Panc1 (cell line): ENCODE results near the gene HLA-DRA. TPM values are rescaled to one million over a fixed set of nuclear protein-coding genes. Genes with fewer than 3 reads are reported as not detected.

Source experiments
- ATAC-seq: fragments of 200-7000 bp; cut with Tn5 transposase; 2 replicates; pipeline ENCODE4 v1.9.1; 2020; ENCODE audit warnings: mild to moderate bottlenecking, moderate library complexity
- BruUV-seq: library from RNA; stranded (reverse); fragments of 400-500 nt; replicated peaks from 2 replicates; lab custom pipeline; 2021; lab: Mats Ljungman, UMichigan
- CTCF ChIA-PET: fragments of 300-600 bp; sonication (Branson Sonifier 250); formaldehyde crosslinking; loops from one replicate; lab custom pipeline; 2022; ENCODE audit warnings: antibody characterized with exemption; lab: Charles Lee
- POLR2A ChIA-PET: fragments of 300-600 bp; sonication (Branson Sonifier 250); formaldehyde crosslinking; loops from one replicate; lab custom pipeline; 2022; ENCODE audit warnings: antibody characterized with exemption; lab: Charles Lee
- DNase-seq: peaks from one replicate; pipeline ENCODE4 v3.0.0-alpha.2; 2010; ENCODE audit warnings: low read depth, low spot score
- H3K27ac ChIP-seq: 2 replicates; pipeline ENCODE4 v1.5.1; 2011; ENCODE audit warnings: mild to moderate bottlenecking, low read length, inconsistent platforms
- H3K27me3 ChIP-seq: fragments of 200-500 bp; sonication (Bioruptor generic); 2 replicates; pipeline ENCODE4 v1.6.0; 2014; ENCODE audit warnings: low read length, inconsistent platforms; ENCODE audit not compliant: control insufficient read depth, insufficient read depth
- H3K36me3 ChIP-seq: fragments of 200-500 bp; sonication (Bioruptor generic); 2 replicates; pipeline ENCODE4 v1.5.1; 2014; ENCODE audit warnings: inconsistent platforms, mild to moderate bottlenecking, low read length, moderate library complexity; ENCODE audit not compliant: control insufficient read depth, insufficient read depth
- H3K4me1 ChIP-seq: 2 replicates; pipeline ENCODE4 v1.5.1; 2011; ENCODE audit warnings: inconsistent platforms, mild to moderate bottlenecking, low read length, moderate library complexity; ENCODE audit not compliant: control insufficient read depth, insufficient read depth
- H3K4me3 ChIP-seq, 2 experiments: 2 replicates each; pipeline ENCODE4 v1.5.1; 2011 to 2012; ENCODE audit warnings: low read depth in 2 of 2, low read length in 2 of 2, mild to moderate bottlenecking in 2 of 2, inconsistent platforms in 1 of 2, moderate library complexity in 1 of 2
- H3K9me3 ChIP-seq: fragments of 200-500 bp; sonication (Bioruptor generic); 2 replicates; pipeline ENCODE4 v1.5.1; 2014; ENCODE audit warnings: low read depth, mild to moderate bottlenecking, inconsistent platforms, low read length, moderate library complexity; ENCODE audit not compliant: control insufficient read depth, insufficient read depth
- POLR2AphosphoS5 ChIP-seq: IDR thresholded peaks from 2 replicates; pipeline ENCODE4 v1.6.1; 2012; ENCODE audit warnings: mild to moderate bottlenecking, low read depth, low read length, moderate library complexity
- SIN3A ChIP-seq: IDR thresholded peaks from 2 replicates; pipeline ENCODE4 v1.6.1; 2012; ENCODE audit warnings: low read depth, mild to moderate bottlenecking, low read length, moderate library complexity, borderline replicate concordance; ENCODE audit not compliant: insufficient read depth
- TCF7L2 ChIP-seq: IDR thresholded peaks from 2 replicates; pipeline ENCODE4 v1.6.1; 2011; ENCODE audit warnings: mild to moderate bottlenecking, low read depth, low read length, inconsistent platforms
- in situ Hi-C: cut with HindIII; loops from 2 replicates; pipeline ENCODE4 v1.10.0; 2016; ENCODE audit warnings: low sequenced_read_pairs, low pct_unique_long_range_greater_than_20kb
- intact Hi-C: fragments of 100-400 bp; cut with micrococcal nuclease; formaldehyde crosslinking; loops from one replicate; pipeline ENCODE4 v1.10.0; 2022; ENCODE audit not compliant: unreplicated experiment
- total RNA-seq: library from RNA; stranded (reverse); gene quantifications from one replicate; pipeline ENCODE4 v1.2.1, GENCODE V29; 2021; ENCODE audit not compliant: unreplicated experiment
- TF ChIP-seq, protein P1 (sequence below), 2 experiments: IDR thresholded peaks; 2 replicates each; pipeline ENCODE4 v1.6.1; 2011 to 2012; ENCODE audit warnings: low read depth in 2 of 2, control low read depth in 1 of 2, low read length in 1 of 2, mild to moderate bottlenecking in 1 of 2, moderate library complexity in 1 of 2; ENCODE audit not compliant: insufficient read depth in 1 of 2
- TF ChIP-seq, protein P2 (sequence below): fragments of 450-650 bp; IDR thresholded peaks from 2 replicates; pipeline ENCODE4 v1.5.1; 2017; ENCODE audit warnings: mild to moderate bottlenecking

HLA-DRA gene
- total RNA-seq, 1 experiment from 2014 or later, result 1.7 TPM

DNA sequence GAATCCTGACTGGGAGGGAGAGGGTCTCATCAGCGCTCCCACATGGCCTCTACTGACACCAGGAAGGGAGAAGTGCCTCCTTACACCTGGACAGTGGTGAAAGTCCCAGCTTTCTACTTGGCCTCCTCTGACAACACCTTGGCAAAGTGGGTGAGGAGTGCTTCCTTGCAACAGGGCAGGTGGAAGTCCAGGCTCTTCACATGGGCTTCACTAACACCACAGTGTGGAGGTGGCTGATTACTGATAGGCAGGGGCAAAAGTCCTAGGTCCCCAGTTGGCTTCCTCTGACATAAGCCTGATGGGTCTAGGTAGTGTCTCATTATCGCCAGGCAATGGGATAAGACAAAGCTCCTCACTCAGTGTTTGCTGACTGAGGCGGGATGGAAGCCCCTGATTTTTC lies 9.5 kb upstream of the HLA-DRA start:
- in situ Hi-C loops, result no loop called here
- CTCF ChIA-PET, result no interaction called here

DNA sequence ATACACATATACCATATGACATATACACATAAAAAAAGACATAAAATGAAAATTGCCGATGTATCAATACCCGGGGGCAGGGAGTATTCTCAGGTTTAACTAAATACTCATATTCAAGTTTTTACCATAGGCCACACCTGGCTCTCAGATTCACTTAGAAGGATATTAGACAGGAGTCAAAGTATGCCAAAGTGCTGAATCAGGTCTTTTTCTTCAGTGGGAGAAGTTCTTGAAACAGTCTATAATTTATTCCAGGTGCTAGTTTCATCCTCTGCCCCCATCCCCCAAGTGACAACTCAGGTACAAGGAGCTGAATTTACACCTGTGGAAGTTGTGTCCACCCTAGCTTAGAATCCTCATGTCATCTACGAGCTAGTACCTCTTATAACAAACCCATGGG lies 8.5 kb upstream of the HLA-DRA start:
- in situ Hi-C loops, result no loop called here
- no peaks in the 10 kb centered on the region for H3K4me1 ChIP-seq
- intact Hi-C loops, result loop anchor here (5.0 kb wide), 1 partner anchor 366 kb away; no protein-coding TSS in a partner anchor
- no peaks in the 10 kb centered on the region for H3K36me3 ChIP-seq
- TF ChIP-seq POLR2AphosphoS5, result no peak
- no peak for TF ChIP-seq TCF7L2
- TF ChIP-seq, protein P1, sequence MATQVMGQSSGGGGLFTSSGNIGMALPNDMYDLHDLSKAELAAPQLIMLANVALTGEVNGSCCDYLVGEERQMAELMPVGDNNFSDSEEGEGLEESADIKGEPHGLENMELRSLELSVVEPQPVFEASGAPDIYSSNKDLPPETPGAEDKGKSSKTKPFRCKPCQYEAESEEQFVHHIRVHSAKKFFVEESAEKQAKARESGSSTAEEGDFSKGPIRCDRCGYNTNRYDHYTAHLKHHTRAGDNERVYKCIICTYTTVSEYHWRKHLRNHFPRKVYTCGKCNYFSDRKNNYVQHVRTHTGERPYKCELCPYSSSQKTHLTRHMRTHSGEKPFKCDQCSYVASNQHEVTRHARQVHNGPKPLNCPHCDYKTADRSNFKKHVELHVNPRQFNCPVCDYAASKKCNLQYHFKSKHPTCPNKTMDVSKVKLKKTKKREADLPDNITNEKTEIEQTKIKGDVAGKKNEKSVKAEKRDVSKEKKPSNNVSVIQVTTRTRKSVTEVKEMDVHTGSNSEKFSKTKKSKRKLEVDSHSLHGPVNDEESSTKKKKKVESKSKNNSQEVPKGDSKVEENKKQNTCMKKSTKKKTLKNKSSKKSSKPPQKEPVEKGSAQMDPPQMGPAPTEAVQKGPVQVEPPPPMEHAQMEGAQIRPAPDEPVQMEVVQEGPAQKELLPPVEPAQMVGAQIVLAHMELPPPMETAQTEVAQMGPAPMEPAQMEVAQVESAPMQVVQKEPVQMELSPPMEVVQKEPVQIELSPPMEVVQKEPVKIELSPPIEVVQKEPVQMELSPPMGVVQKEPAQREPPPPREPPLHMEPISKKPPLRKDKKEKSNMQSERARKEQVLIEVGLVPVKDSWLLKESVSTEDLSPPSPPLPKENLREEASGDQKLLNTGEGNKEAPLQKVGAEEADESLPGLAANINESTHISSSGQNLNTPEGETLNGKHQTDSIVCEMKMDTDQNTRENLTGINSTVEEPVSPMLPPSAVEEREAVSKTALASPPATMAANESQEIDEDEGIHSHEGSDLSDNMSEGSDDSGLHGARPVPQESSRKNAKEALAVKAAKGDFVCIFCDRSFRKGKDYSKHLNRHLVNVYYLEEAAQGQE (IDR thresholded peaks at IDR 0.05; ENCODE audit: insufficient read depth in 1 of 2, low read depth in 2 of 2, low read length in 1 of 2), result no peak
- TF ChIP-seq, protein P2, sequence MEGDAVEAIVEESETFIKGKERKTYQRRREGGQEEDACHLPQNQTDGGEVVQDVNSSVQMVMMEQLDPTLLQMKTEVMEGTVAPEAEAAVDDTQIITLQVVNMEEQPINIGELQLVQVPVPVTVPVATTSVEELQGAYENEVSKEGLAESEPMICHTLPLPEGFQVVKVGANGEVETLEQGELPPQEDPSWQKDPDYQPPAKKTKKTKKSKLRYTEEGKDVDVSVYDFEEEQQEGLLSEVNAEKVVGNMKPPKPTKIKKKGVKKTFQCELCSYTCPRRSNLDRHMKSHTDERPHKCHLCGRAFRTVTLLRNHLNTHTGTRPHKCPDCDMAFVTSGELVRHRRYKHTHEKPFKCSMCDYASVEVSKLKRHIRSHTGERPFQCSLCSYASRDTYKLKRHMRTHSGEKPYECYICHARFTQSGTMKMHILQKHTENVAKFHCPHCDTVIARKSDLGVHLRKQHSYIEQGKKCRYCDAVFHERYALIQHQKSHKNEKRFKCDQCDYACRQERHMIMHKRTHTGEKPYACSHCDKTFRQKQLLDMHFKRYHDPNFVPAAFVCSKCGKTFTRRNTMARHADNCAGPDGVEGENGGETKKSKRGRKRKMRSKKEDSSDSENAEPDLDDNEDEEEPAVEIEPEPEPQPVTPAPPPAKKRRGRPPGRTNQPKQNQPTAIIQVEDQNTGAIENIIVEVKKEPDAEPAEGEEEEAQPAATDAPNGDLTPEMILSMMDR, result no peak
- no peak for TF ChIP-seq SIN3A
- DNase-seq, result no peak
- POLR2A ChIA-PET, result no interaction called here
- no peak for ATAC-seq
- CTCF ChIA-PET, result interaction anchor here (1.2 to 1.6 kb wide), 2 partner anchors 269 to 437 kb away, joined by 3 read pairs; no protein-coding TSS in a partner anchor
- H3K27ac ChIP-seq, result no peak overlapping the region
- H3K4me3 ChIP-seq, result no peak overlapping the region
- no peaks in the 10 kb centered on the region for H3K9me3 ChIP-seq
- BruUV-seq, result no TSS peak
- H3K27me3 ChIP-seq, result peaks cover 24% of the 10 kb centered on the region

More for the DNA sequence above, 9.5 kb upstream of the HLA-DRA start:
- no peaks in the 10 kb centered on the region for H3K4me1 ChIP-seq
- H3K27ac ChIP-seq, result no peak overlapping the region
- H3K9me3 ChIP-seq, result no peaks in the 10 kb centered on the region
- ATAC-seq (no peak), DNase-seq (no peak)
- intact Hi-C loops, result loop anchor here (5.0 kb wide), 1 partner anchor 367 kb away; no protein-coding TSS in a partner anchor
- no TSS peak for BruUV-seq
- H3K4me3 ChIP-seq, result no peak overlapping the region
- peaks cover 23% of the 10 kb centered on the region for H3K27me3 ChIP-seq
- POLR2A ChIA-PET, result no interaction called here
- H3K36me3 ChIP-seq, result no peaks in the 10 kb centered on the region
- no peak for TF ChIP-seq SIN3A
- TF ChIP-seq, protein P2, result no peak
- no peak for TF ChIP-seq POLR2AphosphoS5
- TF ChIP-seq, protein P1 (IDR thresholded peaks at IDR 0.05; ENCODE audit: insufficient read depth in 1 of 2, low read depth in 2 of 2, low read length in 1 of 2), result no peak
- no peak for TF ChIP-seq TCF7L2
